NCI-H1417 (cell line): ENCODE measurements around the gene ALOX15B.
"Not testable (repeated sequence)": the region's sequence is repeated elsewhere in the genome, so short reads cannot be mapped to it uniquely, and the experiment has no call there.

Experiments used
- DNase-seq, 3 experiments: peaks; one replicate each; lab custom pipeline; 2025; lab: John Stamatoyannopoulos, UW

ALOX15B gene

GRCh38 chr17:8013731-8014557 lies 24.9 kb upstream of the ALOX15B start:
- no peak for DNase-seq

GRCh38 chr17:8014558-8014850 lies 24.4 kb upstream of the ALOX15B start:
- DNase-seq: no peak

GRCh38 chr17:8015236-8015956 lies 23.5 kb upstream of the ALOX15B start:
- no peak for DNase-seq

- DNase-seq: peak in 1 of 3 experiments; percentile 30
Measured at GRCh38 chr17:8015957-8016631, 22.8 kb upstream of the ALOX15B start.

GRCh38 chr17:8016632-8017424 lies 22.0 kb upstream of the ALOX15B start:
- DNase-seq: peak; percentile 13 to 66 (median 44)

- no peak for DNase-seq
Measured at GRCh38 chr17:8018436-8018835, 20.4 kb upstream of the ALOX15B start.

- no peak for DNase-seq
Measured at GRCh38 chr17:8019166-8019565, 19.7 kb upstream of the ALOX15B start.

- DNase-seq: no peak
Measured at GRCh38 chr17:8019665-8020650, 18.9 kb upstream of the ALOX15B start.

- no peak for DNase-seq
Measured at GRCh38 chr17:8020776-8021564, 17.9 kb upstream of the ALOX15B start.

GRCh38 chr17:8021565-8022359 lies 17.1 kb upstream of the ALOX15B start:
- no peak for DNase-seq

- no peak for DNase-seq
Measured at GRCh38 chr17:8022360-8023003, 16.4 kb upstream of the ALOX15B start.

- not testable (repeated sequence) for DNase-seq
Measured at GRCh38 chr17:8024161-8024560, 14.7 kb upstream of the ALOX15B start.

GRCh38 chr17:8025176-8025911 lies 13.5 kb upstream of the ALOX15B start:
- DNase-seq: no peak

GRCh38 chr17:8029121-8029520 lies 9.7 kb upstream of the ALOX15B start:
- no peak for DNase-seq

- no peak for DNase-seq
Measured at GRCh38 chr17:8031261-8031661, 7.6 kb upstream of the ALOX15B start.

GRCh38 chr17:8031950-8032349 lies 6.9 kb upstream of the ALOX15B start:
- DNase-seq: no peak

- no peak for DNase-seq
Measured at GRCh38 chr17:8032442-8032841, 6.4 kb upstream of the ALOX15B start.

GRCh38 chr17:8039611-8040168 lies 831 bp downstream of the ALOX15B start:
- DNase-seq: no peak
